ENCODE data around the gene SOD3.

DNA sequence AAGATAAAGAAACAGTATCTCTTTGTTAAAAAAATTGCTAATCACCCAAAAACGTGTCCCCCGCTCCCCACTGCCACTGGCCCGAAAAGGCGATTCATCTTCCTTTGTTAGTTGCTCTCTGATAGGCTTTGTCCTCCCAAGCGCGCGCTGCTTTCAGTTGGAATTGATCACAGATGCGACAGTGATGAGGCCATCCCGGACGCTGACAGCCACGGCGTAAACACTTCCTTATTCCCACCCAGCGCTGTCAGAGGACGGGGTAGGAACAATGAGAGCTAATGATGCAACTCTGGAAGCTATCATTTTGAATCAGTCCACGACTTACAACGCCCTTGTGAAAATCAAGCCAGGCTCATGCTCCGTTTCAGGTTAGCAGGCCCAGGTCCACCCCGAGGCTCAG, 21.4 kb downstream of the SOD3 start:
- TF ChIP-seq GATA2 (IDR thresholded peaks at IDR 0.05; ENCODE audit: low read depth, low read length): no peak
- no peak for TF ChIP-seq GATA3 (IDR thresholded peaks at IDR 0.05; ENCODE audit: low read depth, low read length)
